Measurements from ENCODE around the gene TBX1.

- TF ChIP-seq CTCF (IDR thresholded peaks at IDR 0.05) (no peak), ZFX (IDR thresholded peaks at IDR 0.05; ENCODE audit: borderline replicate concordance) (no peak)
These were observed 54.7 kb downstream of the TBX1 start for GRCh38 chr22:19815093-19815822.

All from 22Rv1 (cell line).